Astrocyte of the cerebellum (primary cell): Measurements from ENCODE around the gene HOXD9.

Experiments
- DNase-seq: peaks from one replicate; pipeline ENCODE4 v3.0.0-alpha.2; 2011; ENCODE audit warnings: low read depth
- H3K4me3 ChIP-seq: 2 replicates; pipeline ENCODE4 v1.5.1; 2011; ENCODE audit warnings: mild to moderate bottlenecking, low read depth, low read length, moderate library complexity
- in situ Hi-C: cut with HindIII; loops from 2 replicates; pipeline ENCODE4 v1.10.0; 2017; ENCODE audit warnings: low sequenced_read_pairs
- TF ChIP-seq, protein P1 (sequence below): IDR thresholded peaks from 2 replicates; pipeline ENCODE4 v1.5.1; 2012; ENCODE audit warnings: low read length, low read depth, moderate library complexity, mild to moderate bottlenecking; ENCODE audit errors: missing control alignments

The HOXD9 gene

DNA sequence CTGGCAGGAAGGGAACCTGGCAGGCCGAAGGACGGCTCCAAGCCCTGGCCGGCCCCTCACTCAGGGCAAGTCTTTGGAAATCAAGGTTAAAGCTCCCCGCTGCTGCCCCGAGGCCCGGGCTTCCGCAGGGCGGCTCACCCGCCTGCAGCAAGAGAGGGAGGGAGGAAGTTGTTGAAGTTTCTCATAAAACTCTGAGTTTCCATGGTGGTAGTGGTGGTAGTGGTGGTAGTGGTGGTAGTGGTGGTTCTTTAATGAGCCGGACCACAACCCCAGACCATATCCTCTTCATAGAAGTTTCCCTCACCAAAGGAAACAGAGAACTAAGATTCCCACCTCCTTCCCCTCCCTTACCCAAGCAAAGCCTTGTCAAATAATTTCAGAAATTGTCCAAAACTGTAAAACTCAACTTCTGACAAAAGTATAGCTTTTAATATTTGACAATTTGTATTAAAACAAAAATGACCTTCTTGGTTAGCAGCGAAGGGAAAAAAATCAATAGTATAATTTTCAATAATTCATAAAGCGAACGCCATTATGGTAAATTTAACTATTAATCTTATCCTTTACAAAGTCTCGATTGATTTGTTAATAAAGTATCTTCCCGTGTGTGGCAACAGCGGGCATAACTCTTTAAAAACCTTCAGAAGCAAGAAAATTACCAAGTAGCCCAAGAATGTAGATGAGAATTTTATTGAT, 7.4 kb upstream of the HOXD9 start:
- no peak for DNase-seq
- in situ Hi-C loops = loop anchor here (25.0 kb wide), 1 partner anchor 1022 kb away; no protein-coding TSS in a partner anchor
- no peak overlapping the region for H3K4me3 ChIP-seq
- TF ChIP-seq, protein P1, sequence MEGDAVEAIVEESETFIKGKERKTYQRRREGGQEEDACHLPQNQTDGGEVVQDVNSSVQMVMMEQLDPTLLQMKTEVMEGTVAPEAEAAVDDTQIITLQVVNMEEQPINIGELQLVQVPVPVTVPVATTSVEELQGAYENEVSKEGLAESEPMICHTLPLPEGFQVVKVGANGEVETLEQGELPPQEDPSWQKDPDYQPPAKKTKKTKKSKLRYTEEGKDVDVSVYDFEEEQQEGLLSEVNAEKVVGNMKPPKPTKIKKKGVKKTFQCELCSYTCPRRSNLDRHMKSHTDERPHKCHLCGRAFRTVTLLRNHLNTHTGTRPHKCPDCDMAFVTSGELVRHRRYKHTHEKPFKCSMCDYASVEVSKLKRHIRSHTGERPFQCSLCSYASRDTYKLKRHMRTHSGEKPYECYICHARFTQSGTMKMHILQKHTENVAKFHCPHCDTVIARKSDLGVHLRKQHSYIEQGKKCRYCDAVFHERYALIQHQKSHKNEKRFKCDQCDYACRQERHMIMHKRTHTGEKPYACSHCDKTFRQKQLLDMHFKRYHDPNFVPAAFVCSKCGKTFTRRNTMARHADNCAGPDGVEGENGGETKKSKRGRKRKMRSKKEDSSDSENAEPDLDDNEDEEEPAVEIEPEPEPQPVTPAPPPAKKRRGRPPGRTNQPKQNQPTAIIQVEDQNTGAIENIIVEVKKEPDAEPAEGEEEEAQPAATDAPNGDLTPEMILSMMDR = no peak

DNA sequence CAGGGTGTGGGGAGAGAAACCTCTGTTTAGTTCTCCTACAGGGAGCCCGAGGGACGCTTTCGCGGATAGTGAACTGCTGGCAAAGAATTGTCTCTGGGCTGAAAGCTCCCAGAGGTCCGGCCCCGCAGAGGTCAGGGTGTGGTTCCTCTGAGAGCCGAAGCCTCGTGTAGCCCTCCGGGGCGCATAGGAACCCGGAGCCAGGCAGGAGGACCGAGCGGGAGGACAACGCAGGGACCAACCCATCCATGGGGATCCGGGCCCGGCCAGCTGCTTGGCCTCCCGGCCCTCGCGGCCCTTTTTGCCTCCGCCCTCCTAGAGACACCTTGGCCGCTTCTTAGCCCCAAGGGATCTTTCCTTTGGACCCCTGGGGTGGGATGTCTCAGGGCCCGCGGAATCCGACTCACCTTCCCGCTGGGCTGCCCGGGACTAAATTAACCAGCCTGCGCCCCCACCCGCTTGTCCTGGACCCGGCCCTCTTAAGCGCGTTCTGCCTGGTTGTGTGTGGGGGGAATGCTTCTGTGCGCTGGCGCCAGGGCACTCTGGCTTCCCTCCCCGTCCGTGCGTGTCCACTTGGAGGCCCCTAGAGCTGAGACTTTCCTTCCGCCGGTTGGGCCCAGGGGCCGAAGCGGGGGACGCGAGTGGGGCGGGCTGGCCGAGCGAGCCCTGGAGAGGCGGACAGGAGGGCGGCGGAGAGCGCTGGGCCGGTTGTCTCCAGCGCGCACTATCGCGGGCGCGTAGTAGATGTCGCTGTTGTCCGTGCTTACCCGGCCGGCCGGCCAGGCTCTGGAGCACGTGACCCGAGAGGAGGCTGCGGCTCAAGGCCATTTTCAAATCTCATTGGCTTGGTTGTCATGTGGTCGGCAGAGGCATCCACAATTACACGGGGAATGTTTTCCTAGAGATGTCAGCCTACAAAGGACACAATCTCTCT, 6.4 kb upstream of the HOXD9 start, which contains the start of gene HOXD10:
Gene HOXD10, plus strand, starts transcription at position 896 of the 931 bp plus-strand sequence. CDS start 56 bp downstream, outside the sequence.
- in situ Hi-C loops = loop anchor here (25.0 kb wide), 1 partner anchor 1021 kb away; no protein-coding TSS in a partner anchor
- no peak within 1 kb of the TSS for H3K4me3 ChIP-seq
- no peak for DNase-seq
- TF ChIP-seq, protein P1 = no peak

DNA sequence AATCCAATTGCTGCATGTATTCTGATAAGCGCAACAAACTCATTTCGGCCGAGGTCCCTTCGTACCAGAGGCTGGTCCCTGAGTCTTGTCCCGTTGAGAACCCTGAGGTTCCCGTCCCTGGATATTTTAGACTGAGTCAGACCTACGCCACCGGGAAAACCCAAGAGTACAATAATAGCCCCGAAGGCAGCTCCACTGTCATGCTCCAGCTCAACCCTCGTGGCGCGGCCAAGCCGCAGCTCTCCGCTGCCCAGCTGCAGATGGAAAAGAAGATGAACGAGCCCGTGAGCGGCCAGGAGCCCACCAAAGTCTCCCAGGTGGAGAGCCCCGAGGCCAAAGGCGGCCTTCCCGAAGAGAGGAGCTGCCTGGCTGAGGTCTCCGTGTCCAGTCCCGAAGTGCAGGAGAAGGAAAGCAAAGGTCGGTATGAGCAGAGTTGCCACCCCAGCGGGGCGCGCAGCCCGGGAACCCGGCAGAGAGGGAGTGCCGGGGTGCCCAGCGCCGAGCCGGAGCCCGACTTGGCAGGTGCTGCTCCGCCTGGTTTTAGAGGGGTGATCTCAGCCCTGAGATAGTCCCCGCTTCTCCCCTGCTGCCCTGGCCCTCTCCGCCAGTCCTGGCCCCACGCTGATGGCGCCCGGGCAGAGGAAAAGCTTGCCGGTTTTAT, 5.2 kb upstream of the HOXD9 start:
- DNase-seq = no peak
- TF ChIP-seq, protein P1 = no peak
- H3K4me3 ChIP-seq = no peak overlapping the region
- in situ Hi-C loops = loop anchor here (25.0 kb wide), 1 partner anchor 1020 kb away; no protein-coding TSS in a partner anchor

DNA sequence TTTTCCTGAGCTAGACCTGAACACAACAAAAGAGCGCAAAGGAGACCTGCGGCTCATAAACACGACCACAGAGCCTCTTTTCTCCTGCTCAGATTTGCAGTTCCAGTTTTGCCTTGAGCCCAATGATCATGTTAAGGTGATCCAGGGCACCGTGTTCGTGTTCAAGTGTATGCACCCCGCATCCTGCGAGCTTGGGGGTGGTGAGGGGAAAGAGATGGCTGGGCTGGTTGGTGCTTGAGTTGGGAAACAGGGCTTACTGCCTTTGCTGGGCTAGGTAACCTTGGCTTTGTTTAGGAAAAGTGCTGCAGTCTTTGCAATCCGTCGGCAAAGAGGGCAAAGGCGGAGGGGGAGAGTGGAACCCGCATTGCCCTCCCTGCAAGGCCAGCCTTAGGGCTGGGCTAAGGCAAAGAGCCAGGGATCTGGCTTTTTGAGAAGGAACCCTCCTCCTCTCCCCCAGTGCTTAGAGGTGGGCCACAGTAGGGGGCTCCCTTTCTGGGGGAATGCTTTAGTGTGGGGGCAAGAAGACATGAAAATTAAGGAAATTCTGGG, 4.6 kb upstream of the HOXD9 start:
- in situ Hi-C loops = loop anchor here (25.0 kb wide), 1 partner anchor 1019 kb away; no protein-coding TSS in a partner anchor
- TF ChIP-seq, protein P1 = no peak
- DNase-seq = no peak
- no peak overlapping the region for H3K4me3 ChIP-seq

DNA sequence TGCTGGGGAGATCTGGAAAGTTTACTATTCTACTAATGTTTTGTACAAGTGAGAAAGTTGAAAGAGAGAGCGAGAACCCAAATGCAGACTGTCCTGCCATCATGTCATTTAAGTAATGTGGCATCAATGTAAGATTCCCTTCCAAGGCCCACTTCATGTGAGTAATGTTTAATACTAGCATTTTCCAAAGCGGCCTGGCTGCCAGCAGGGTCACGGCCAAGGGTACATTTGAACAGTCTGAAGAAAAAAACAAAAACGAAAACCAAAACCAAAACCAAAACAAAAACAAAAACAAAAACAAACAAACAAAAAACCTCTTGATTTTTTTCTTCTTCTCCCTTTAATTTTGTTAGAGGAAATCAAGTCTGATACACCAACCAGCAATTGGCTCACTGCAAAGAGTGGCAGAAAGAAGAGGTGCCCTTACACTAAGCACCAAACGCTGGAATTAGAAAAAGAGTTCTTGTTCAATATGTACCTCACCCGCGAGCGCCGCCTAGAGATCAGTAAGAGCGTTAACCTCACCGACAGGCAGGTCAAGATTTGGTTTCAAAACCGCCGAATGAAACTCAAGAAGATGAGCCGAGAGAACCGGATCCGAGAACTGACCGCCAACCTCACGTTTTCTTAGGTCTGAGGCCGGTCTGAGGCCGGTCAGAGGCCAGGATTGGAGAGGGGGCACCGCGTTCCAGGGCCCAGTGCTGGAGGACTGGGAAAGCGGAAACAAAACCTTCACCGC, 3.7 kb upstream of the HOXD9 start:
- TF ChIP-seq, protein P1 = no peak
- in situ Hi-C loops = loop anchor here (25.0 kb wide), 1 partner anchor 1019 kb away; no protein-coding TSS in a partner anchor
- DNase-seq = no peak
- no peak overlapping the region for H3K4me3 ChIP-seq
